Epidermal melanocyte (primary cell): ENCODE results near the gene CARM1.
A peak's percentile ranks its signal among the peaks of the same experiment; 100 is the strongest.
"Not testable (repeated sequence)": the region's sequence is repeated elsewhere in the genome, so short reads cannot be mapped to it uniquely, and the experiment has no call there.

Experiments
- DNase-seq: peaks from one replicate; pipeline ENCODE4 v3.0.0; 2011; ENCODE audit warnings: low spot score; ENCODE audit not compliant: insufficient read length

Gene CARM1

DNA sequence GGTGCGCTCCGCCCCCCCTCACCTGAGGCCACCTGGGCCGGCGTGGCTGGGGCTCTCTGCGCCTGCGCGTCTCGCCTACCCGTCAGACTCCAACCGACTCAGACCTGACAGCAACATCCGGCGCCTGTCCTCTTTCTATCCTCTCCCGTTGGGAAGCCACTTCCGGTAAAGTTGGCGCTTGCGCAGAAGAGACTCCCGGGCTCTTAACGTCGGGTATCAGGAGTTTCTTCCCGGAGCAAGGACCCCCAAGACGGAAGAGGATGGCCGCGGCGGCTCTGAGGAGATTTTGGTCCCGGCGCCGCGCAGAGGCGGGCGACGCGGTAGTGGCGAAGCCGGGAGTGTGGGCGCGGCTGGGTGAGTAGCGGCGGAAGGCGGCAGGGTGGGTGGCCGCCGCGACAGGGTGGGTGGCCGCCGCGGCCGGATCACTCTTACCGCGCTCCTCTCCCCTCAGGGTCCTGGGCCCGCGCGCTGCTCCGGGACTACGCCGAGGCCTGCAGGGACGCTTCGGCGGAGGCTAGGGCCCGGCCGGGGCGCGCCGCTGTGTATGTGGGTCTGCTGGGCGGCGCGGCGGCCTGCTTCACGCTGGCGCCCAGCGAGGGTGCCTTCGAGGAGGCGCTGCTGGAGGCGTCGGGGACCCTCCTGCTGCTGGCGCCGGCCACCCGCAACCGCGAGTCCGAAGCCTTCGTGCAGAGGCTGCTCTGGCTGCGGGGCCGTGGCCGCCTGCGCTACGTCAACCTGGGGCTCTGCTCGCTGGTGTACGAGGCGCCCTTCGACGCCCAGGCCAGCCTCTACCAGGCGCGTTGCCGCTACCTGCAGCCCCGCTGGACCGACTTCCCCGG is 57.4 kb downstream of the CARM1 start, which contains the start of the genes TIMM29 and YIPF2:
Gene TIMM29, plus strand, starts transcription at position 249 of the 839 bp plus-strand sequence. Its CDS starts 12 bp downstream, at position 261.
Gene YIPF2, minus strand, starts transcription at position 77 of the 839 bp plus-strand sequence. CDS start 229 bp downstream, outside the sequence.
- peak; percentile 97 for DNase-seq

- DNase-seq = no peak
These were observed 58.0 kb downstream of the CARM1 start for GRCh38 chr19:10929402-10929794.

DNA sequence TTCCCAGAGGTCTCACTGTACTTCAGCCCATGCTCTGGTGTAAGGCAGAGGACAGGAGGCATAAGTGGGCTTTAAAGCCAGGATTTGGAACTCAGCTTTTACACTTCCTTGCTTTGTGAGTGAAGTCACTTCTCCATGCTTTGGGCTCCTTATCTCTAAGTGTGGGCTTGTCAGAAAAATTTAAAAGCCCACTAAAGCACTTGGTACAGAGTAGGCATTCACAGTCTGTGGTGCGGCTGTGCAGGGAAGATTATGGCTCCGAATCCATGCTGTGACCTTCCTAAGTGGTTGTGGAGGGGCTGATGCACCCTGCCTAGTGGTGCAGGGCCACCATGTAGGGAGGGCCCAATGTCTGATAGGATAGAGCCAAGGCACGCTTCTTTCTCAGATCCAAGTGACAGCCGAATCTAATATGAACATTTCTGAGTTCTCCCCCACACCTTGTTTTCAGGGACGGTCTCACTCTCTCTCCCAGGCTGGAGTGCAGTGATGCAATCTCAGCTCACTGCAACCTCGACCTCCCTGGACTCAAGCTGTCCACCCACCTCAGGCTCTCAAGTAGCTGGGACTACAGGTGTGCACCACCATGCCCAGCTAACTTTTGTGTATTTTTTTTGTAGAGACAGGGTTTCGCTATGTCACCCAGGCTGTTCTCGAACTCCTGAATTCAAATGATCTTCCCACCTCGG is 64.2 kb downstream of the CARM1 start:
- DNase-seq = no peak

DNA sequence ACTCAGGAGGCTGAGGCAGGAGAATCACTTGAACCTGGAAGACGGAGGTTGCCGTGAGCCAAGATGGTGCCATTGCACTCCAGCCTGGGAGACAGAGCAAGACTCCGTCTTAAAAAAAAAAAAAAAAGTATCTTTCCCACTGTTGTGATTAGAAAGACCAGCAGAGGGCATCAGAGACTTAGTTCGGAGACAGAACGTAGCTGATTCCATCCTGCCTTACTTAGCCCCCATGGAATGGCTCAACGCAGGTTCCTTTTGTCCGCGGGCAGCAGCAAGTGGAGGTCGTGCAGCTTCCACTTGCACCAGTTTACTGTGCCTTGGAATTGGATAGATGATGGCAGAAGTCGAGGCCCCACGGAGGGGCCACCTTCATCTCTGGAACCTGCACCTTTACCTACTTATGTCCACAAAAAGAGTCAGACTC is 65.3 kb downstream of the CARM1 start:
- peak; percentile 69 for DNase-seq

GRCh38 chr19:10941649-10942048 is 70.3 kb downstream of the CARM1 start:
- not testable (repeated sequence) for DNase-seq

- not testable (repeated sequence) for DNase-seq
These were observed 72.1 kb downstream of the CARM1 start for GRCh38 chr19:10943412-10943811.

GRCh38 chr19:10945264-10945663 is 73.9 kb downstream of the CARM1 start:
- DNase-seq = no peak

DNA sequence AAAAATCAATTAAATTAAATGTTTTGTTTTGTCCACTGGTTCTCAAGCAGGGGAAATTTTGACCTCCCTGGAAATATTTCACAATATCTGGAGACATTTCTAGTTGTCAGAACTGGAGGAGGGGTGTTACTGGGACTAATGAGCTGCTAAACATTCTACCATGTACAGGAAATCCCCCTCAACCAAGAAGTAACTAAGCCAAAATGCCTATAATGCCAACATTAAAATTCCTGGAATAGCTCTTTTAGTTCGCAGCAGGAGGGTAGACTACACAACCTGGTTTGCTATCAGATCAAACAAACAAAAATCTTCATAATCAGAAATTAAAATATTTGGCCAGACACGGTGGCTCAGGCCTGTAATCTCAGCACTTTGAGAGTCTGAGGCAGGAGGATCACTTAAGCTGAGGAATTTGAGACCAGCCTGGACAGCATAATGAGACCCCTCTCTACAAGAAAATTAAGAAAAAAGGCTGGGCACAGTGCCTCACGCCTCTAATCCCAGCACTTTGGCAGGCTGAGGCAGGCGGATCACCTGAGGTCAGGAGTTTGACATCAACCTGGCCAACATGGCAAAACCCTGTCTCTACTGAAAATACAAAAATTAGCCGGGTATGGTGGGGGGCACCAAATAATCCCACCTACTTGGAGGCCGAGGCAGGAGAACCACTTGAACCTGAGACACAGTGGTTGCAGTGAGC is 75.8 kb downstream of the CARM1 start:
- DNase-seq = no peak

- no peak for DNase-seq
These were observed 81.5 kb downstream of the CARM1 start for GRCh38 chr19:10952809-10953208.

- not testable (repeated sequence) for DNase-seq
These were observed 88.1 kb downstream of the CARM1 start for GRCh38 chr19:10959277-10959968.

DNA sequence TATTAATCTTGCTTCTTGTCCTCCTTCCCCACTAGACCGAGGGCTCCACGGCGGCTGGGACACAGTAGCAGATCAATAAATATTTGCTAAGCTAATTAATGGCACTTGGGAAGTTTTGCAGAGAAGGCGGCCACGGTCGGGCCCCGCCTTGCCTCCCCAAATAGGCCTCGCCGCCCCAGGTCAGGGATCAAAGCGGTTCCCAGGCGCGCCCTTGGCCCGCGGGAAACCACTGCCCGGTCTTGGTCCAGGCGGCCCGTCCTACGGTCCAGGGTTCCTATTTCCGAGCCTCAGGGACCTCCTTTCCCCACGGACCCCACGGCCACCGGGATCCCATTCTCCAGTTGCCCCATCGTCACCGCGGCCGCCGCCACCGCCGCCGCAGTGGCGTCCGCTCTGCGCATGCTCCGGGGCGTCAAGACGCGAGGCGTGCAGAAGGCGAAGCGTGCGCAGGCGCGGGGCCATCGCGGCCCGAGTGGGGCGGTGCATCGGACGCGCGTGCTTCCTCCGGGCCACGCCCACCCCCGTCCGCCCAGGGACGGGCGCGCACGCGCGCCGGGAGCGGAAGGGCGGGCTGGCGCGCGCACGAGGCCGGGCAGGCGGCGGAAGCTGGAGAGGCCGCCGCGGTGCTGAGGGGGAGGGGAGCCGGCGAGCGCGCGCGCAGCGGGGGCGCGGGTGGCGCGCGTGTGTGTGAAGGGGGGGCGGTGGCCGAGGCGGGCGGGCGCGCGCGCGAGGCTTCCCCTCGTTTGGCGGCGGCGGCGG is 89.1 kb downstream of the CARM1 start, which contains the start of gene SMARCA4:
Gene SMARCA4, plus strand, starts transcription at position 717 of the 759 bp plus-strand sequence. CDS start 23,122 bp downstream, outside the sequence.
- peak; percentile 94 for DNase-seq

GRCh38 chr19:10961073-10961860 is 89.9 kb downstream of the CARM1 start:
- DNase-seq = no peak

GRCh38 chr19:10962863-10963262 is 91.5 kb downstream of the CARM1 start:
- DNase-seq = no peak

GRCh38 chr19:10963865-10964264 is 92.5 kb downstream of the CARM1 start:
- no peak for DNase-seq

DNA sequence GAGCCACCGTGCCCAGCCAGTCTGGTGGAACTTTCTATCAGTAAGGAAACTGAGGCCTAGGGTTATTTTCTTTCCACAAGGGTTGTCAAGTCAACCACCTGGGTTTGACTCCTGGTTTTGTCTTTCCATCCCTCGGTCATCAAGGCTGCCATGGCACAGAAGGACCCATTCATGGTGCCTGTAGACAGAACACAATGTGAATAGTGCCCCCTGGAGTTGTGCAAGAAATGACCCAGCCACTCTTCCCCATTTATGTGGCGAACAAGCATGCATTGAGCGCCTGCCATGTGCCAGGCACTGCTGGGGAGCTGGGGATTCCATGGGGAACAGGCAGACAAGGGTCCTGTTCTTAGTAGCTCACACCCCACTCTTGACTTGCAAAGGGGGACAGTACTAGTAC is 93.5 kb downstream of the CARM1 start:
- no peak for DNase-seq

DNA sequence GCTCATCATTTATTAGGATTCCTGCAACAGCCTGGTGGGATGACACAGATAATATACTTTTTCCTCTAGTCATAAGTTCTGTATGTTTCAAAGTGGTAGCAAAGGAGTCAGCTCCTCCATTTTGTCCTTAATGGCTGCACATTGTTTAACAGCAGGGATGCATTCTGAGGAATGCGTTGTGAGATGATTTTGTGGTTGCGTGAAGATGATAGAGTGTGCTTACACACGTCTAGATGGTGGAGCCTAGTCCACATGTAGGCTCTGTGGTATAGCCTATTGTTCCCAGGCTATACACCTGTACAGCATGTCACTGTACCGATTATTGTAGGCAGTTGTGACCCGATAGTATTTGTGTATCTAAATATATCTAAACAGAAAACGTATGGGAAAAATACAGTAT is 94.0 kb downstream of the CARM1 start:
- no peak for DNase-seq

DNA sequence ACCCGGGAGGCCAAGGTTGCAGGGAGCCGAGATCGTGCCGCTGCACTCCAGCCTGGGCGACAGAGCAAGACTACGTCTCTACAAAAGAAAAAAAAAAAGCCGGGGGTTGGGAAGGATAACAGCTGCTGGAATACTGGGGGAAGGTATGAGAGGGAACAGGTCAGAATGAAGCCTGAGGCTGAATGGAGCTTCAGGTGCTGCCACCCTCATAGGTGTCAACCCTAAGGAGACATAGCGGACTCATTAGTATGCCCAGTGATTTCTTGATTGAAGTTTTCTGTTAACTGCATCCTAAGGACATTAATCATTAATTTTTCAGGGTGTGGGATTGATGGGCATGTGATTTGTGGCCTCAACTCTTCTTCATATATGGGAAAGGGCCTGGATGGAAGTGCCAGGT is 95.5 kb downstream of the CARM1 start:
- DNase-seq = no peak

DNA sequence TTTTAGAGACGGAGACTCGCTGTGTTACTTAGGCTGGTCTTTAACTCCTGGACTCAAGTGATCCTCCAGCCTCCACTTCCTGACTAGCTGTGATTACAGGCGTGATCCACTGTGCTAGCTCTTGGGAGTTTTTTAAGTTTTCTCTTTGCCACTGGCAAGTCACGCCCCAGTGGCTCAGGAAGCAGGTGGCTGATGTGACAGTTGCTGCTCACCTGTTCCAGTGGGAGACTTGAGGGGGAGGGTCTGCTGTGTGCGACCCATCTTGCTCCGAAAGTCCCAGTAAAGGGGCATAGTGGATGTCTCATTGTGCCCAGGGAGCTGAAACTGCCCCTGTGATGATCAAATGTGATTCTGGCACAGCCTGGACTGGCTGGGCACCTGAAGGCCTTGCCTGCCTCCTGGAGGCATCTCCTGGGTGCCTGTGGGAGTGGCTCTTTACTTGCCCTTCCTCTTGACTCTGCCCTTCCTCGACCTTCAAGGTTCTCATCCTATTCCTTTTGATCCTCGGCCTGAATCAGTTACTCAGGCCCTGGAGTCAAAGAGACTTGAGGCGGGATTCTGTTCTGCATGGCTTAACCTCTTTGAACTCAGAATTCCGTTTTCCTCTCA is 97.3 kb downstream of the CARM1 start:
- DNase-seq = no peak

GRCh38 chr19:10971107-10971726 is 99.9 kb downstream of the CARM1 start:
- DNase-seq = no peak
